Activated naive CD8-positive, alpha-beta T cell treated with anti-CD3 and anti-CD28 coated beads, Interleukin-2, amount 50 U/mL, for 16 hours (primary cell): ENCODE data around the gene CGAS.
A peak's percentile ranks its signal among the peaks of the same experiment; 100 is the strongest.
"Not testable (repeated sequence)": the region's sequence is repeated elsewhere in the genome, so short reads cannot be mapped to it uniquely, and the experiment has no call there.

ENCODE experiments used
- DNase-seq: peaks from one replicate; pipeline ENCODE4 v3.0.0-alpha.2; 2020; ENCODE audit warnings: low read depth, low spot score

The CGAS gene

GRCh38 chr6:73452107-73452461, at the start of gene CGAS:
Gene CGAS, minus strand, starts transcription at chr6:73452297. Its CDS starts 116 bp downstream, at chr6:73452181.
- peak; percentile 43 for DNase-seq

- DNase-seq: no peak
Measured at GRCh38 chr6:73497915-73498314, 45.8 kb upstream of the CGAS start.

- no peak for DNase-seq
Measured at GRCh38 chr6:73491377-73491776, 39.3 kb upstream of the CGAS start.

GRCh38 chr6:73487473-73487872, 35.4 kb upstream of the CGAS start:
- DNase-seq: no peak

- no peak for DNase-seq
Measured at GRCh38 chr6:73484438-73484837, 32.3 kb upstream of the CGAS start.

- DNase-seq: no peak
Measured at GRCh38 chr6:73481969-73482368, 29.9 kb upstream of the CGAS start.

GRCh38 chr6:73477407-73477806, 25.3 kb upstream of the CGAS start:
- DNase-seq: no peak

- no peak for DNase-seq
Measured at GRCh38 chr6:73476723-73477122, 24.6 kb upstream of the CGAS start.

- no peak for DNase-seq
Measured at GRCh38 chr6:73471686-73472290, 19.7 kb upstream of the CGAS start.

GRCh38 chr6:73461537-73462350, 9.6 kb upstream of the CGAS start, which contains the start of gene MTO1:
Gene MTO1, plus strand, starts transcription at chr6:73461737. Its CDS starts 118 bp downstream, at chr6:73461855.
- DNase-seq: peak; percentile 60

- no peak for DNase-seq
Measured at GRCh38 chr6:73460056-73460455, 8.0 kb upstream of the CGAS start.

- not testable (repeated sequence) for DNase-seq
Measured at GRCh38 chr6:73459474-73459873, 7.4 kb upstream of the CGAS start.

- no peak for DNase-seq
Measured at GRCh38 chr6:73455865-73456629, 4.0 kb upstream of the CGAS start.

- DNase-seq: peak; percentile 1
Measured at GRCh38 chr6:73451223-73452106, 632 bp downstream of the CGAS start.

- DNase-seq: no peak
Measured at GRCh38 chr6:73443555-73443954, 8.5 kb downstream of the CGAS start.

- DNase-seq: no peak
Measured at GRCh38 chr6:73435236-73435635, 16.9 kb downstream of the CGAS start.

- no peak for DNase-seq
Measured at GRCh38 chr6:73421534-73421933, 30.6 kb downstream of the CGAS start.

GRCh38 chr6:73418081-73418741, 33.9 kb downstream of the CGAS start:
- DNase-seq: no peak

- no peak for DNase-seq
Measured at GRCh38 chr6:73413102-73413501, 39.0 kb downstream of the CGAS start.

GRCh38 chr6:73409395-73409794, 42.7 kb downstream of the CGAS start:
- DNase-seq: no peak

- DNase-seq: no peak
Measured at GRCh38 chr6:73400656-73401055, 51.4 kb downstream of the CGAS start.
